Activated gamma-delta T cell treated with anti-CD3 and anti-CD28 coated beads, Interleukin-2, amount 50 U/mL, for 16 hours (primary cell): ENCODE measurements around the gene RIMKLA.

Source experiments
- DNase-seq: peaks from one replicate; pipeline ENCODE4 v3.0.0-alpha.2; 2020; ENCODE audit warnings: low read depth

Gene RIMKLA, protein sequence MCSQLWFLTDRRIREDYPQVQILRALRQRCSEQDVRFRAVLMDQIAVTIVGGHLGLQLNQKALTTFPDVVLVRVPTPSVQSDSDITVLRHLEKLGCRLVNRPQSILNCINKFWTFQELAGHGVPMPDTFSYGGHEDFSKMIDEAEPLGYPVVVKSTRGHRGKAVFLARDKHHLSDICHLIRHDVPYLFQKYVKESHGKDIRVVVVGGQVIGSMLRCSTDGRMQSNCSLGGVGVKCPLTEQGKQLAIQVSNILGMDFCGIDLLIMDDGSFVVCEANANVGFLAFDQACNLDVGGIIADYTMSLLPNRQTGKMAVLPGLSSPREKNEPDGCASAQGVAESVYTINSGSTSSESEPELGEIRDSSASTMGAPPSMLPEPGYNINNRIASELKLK

DNA sequence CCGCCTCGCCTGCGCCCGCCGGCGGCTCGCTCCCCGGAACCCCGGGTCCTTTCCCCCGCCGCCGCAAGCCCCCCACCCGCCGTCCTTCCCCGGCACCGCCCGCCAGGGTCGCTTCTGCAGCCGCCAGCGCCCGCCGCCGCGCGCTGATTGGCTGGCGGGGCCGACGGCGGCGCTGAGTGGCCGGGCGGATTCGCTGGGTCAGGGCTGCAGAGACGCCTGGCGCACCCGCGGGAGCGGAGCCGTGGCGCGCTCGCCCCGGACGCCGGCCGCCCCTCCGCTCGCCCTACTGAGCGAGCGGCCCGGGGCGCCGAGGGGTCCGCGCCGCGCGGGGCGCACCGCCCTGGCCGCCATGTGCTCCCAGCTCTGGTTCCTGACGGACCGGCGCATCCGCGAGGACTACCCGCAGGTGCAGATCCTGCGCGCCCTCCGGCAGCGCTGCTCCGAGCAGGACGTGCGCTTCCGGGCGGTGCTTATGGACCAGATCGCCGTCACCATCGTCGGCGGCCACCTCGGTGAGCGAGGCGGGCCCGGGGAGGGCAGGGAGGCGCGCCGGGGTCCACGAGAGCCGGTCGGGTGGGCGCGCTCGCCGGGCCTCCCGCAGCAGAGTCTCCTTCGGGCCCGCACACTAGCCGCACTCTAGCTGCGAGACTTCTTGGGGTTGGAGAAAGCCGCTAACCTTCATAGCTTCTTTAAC is at the start of gene RIMKLA:
Gene RIMKLA (plus strand): TSS at position 207 of the 694 bp plus-strand sequence. CDS start 143 bp downstream, at position 350.
- DNase-seq, result peak; percentile 14

DNA sequence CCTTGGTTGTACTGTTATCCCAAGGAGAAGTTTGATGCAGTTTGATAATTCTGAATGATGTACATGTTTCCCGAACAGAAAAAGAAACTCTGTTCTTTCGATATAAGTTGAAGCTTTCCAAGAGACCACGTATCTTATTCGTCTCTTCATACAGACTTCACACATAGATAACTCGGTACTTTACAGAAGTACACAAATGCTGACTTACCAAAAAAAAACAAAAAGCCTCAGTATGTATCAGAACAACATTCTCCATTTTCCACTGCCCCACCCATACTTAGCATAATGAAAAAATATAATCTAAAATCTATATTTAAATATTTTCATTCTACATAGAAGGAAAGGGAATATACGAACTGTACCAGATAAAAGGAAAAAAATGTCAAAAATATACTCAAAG is 47.7 kb upstream of the RIMKLA start:
- DNase-seq, result no peak

DNA sequence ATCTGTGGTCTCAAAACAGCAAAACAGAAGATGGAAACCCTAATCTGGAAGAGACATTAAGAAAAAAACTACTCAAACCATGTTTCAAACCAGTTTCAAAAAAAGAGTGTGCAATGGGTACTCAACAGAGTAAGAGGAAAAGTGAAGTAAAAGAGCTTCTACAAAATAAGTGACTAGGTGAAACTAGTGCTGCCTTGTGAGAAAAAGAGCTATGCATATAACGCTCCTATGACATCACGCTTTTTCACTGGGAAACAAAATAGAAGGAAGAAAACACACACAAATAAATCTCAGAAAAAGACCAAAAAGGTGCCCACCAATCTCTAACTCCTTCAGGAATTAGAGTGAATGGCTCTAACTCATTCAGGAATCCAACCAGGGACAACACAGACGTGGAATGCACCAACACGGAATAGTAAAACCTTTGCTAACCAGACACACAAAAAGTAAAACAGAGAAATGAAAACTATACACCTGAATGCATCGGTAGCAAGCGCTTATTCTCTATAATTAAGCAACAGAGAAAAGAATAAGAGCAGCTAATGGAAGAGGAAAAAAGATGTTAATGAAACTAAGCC is 46.8 kb upstream of the RIMKLA start:
- DNase-seq, result no peak

DNA sequence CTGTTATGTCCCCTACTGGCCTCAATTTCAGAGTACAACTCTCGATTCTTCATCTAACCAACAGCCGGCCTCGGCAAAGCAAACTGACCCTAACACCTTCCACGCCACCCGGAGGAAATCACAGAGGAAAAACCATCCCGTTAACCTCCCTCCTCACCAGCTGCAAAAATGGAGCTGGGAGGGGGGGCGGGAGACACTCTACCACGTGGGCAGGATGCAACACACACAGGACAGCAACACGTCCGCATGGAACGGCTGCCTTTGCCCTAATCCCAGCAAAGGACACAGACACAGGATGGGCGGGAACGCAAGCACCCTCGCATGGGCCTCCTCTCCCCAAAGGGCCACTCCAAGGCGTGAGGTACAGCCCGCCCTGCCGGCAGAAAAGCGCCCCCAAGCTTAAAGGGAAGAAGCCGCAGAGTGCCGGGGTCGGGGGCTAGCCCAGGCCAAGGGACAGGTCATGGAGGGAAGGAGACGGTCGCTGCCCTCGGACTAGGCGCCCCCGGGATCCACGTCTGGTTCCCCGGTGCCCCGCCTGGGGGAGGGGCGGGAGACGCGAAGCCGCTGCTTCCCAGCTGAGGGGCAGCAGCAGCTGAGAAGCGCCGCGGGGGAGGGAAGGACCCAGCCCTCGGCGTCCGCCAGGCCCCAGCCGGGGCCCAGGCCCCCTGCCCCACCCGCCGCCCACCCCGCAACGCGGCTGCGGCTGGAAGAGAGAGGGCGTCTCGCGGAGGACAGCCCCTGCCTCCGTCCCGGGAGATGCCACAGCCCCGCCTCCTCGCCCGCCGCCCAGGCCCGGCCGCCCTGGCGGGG is 46.1 kb upstream of the RIMKLA start:
- DNase-seq, result peak; percentile 1

DNA sequence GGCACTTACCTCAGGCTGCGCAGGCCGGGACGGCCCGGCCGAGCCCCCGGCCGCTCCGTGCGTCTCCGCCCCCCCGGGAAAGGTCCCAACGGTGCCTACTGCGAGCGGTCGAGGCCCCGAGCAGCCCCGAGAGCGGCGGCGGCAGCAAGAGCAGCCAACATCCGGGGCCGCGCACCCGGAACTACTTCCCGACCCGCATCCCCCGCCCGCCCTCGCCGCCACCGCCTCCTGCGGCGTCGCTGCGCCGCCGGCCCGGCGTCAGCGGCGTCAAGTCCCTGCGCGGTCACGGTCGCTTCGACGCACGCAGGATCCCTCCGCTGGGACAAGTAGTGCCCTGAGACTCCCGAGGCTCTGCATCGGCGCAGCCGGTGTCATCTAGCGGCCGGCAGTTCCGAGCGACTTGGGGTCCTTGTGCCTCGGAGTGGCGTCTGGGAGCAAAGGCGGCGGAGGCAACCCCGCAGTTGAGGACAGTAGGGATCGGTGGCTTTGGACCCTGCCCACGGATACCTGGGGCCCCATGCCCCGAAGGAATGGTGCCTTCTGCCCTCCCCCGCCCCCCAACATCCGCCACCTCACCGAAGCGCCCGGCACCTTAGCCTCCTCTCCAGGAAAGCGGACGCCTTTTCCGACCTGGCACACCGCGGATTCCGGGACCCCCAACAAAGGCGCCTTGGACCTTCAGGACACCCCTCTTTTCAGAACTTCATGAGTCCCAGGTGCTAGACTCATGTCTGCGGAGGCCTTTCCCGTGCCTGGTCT is 45.4 kb upstream of the RIMKLA start, which contains the start of gene FOXJ3:
Gene FOXJ3 (minus strand): TSS at position 186 of the 759 bp plus-strand sequence. CDS start 24,142 bp downstream, outside the sequence.
- DNase-seq, result peak; percentile 88

DNA sequence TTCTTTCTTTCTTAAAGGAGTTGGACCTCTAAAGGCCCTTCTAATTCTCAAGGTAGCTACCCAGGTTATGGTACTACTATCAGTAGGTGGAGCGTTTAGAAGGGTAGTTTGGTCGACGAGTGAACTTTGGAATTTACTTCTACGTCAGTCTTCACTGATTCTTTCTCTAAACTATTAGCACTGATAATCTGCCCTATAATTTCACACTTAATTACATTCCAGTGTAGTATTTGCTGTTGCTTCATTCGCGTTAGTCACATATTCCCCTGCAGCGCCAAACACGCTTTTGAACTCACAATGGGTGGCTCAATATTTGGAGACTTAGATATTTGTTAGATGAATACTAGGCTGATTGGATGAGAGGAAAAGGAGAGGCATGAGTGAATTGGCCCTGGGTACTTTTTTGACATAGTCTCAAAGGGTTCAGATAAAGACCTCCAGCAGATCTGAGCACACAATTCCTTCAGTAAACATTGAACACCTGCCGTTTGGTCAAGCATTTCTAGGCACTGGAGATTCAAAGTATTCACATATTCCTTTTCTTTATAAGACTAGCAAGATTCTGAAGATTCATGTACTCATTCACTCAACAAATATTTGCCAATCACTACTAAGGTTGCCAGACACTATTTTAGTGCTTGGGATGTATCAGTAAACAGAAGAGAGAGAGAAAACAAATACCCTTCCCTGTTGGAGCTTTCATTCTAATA is 44.6 kb upstream of the RIMKLA start:
- no peak for DNase-seq

DNA sequence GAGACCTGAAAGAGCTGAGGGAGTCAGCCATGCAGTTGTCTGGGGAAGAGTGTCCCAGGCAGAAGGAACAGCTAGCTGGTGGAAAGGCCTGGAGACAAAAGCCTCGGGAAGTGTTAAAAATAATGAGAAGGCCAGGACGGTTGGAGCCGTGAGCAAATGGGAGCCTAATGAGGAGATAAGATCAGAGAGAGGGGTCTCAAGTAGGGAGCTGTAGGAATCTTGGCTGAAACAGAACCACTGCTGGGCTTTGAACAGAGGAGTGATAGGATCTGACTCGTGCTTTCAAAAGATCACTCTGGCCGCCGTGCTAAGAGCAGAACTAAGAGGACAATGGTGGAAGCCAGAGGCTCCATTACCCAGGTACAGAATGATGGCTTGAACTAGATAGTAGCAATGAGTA is 43.6 kb upstream of the RIMKLA start:
- DNase-seq, result no peak

DNA sequence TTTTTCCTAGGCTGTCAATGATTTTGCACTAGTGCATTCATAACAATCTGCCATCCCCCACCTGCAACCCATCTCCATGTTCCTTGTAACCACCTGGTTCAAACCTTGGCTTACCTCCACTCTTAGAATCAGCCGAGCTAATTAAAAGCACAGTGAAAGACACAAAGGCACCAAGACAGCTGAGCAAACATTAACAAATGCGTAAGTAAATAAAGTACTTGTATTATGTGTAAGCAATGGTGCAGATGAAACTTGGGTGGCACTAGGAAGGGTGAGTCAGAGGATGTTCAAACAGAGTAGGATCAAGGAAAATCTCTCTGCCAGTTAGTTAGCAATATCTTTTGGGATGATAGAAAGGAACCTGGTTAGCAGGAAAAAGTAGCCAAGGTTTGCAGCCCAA is 40.5 kb upstream of the RIMKLA start:
- DNase-seq, result no peak

DNA sequence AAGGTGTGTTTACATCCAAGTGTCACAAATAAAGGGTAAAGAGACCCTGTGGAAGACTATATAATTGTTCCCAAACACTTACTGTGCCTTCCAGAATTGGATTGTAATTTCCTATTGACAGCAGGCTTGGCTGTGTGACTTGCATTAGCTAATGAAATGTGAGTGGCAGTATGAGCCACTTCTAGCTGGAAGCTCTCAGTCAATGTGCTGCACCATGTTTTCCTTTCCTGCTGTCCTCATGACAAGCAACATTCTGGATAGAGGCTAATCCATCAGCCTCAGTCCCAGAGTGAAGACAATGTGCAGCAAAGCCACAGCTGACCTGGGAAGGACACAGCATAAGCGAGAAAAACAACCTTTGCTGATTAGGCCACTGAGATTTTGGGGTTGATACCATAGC is 39.7 kb upstream of the RIMKLA start:
- no peak for DNase-seq

DNA sequence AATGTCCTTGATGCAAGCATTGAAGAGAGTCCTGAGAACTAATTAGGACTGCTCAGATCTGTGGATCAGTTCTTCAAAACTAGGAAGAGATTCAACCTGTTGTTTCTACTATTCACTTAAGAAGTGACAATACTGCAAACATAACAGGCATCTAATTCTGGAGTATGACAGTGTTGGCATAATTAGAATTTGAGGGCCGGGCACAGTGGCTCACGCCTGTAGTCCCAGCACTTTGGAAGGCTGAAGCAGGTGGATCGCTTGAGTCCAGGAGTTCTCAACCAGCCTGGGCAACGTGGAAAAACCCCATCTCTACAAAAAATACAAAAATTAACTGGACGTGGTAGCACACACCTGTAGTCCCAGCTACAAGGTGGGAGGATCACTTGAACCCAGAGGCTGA is 37.5 kb upstream of the RIMKLA start:
- no peak for DNase-seq

DNA sequence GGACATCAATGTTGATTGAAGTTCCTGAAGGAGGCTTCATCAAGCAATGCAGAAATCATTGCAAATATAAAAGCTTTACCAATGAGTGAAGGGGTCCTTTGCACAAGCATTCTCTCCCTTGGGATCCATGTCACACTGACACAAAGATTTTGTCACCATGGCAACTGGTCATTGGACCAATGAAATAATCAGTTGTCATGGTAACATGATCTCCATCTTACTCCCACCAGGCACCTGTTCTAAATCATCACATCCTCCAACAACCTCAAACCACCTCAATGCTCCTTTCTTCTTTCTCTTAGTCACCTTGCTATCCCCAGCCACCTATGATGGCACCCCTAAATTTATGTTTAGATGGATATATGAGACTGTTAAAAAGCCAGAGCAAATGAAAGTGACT is 32.1 kb upstream of the RIMKLA start:
- DNase-seq, result no peak

DNA sequence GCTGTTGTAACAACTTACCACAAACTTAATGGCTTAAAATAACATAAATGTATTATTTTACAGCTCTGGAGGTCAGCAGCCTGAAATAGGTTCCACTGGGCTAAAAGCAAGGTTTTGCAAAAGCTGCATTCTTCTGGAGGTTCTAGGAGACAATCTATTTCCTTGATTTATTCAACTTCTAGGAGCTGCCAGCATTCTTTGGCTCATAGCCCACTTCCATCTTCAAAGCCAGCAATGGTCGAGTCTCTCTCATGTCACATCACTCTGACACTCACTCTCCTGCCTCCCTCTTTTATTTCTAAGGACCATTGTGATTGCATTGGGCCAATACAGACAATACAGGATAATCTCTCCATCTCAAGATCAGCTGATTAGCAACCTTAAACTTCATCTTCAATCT is 30.5 kb upstream of the RIMKLA start:
- no peak for DNase-seq

DNA sequence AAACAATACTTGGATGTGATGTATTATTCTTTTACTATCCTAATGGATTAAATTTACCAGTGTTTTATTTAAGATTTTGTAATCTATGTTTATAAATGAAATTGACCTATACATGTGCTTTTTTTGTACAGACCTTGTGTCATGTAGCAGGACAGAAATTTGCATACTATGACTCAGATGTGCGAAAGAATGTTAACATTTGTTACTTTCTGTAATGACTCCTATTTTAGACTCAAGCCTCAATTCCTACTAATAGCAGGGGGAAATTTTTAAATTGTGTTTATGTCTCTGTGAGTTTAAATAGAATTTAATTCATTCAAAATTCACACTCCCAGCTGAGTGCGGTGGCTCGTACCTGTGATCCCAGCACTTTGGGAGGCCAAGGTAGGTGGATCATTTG is 21.8 kb upstream of the RIMKLA start:
- DNase-seq, result no peak

DNA sequence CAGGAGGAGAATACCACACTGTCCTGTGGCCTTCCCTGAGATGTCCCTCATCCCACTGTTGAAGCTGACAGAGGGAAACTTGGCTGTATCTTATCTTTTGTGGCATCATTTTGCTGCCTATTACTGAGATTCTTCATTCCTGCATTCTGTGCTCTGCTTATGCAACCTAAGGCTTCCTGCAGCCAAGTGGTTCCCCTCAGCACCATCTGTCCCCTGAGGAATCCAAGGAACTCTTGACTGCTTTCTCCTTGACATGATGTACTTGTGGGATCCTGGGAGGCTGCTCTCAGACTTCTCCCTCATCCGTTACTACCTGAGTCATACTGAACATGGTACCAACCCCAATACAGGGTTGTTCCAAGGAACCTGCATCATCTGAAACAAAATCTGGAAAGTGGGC is 21.1 kb upstream of the RIMKLA start:
- no peak for DNase-seq

DNA sequence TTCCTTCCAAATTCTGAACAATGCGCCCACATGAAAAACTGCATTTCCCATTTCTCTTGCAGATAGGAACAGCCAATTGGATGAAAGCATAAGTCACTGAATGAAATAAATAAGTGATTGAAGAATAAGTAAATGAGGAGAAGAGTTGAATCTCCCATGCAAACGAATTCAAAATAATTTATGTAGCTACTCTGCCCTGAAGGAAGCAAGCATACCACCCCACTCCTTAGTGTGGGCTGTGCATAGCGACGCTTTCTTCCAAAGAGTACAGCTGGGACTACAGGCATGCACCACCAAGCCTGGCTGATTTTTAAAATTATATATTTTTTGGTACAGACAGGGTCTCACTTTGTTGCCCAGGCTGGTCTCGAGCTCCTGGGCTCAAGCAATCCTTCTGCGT is 16.5 kb upstream of the RIMKLA start:
- DNase-seq, result no peak

DNA sequence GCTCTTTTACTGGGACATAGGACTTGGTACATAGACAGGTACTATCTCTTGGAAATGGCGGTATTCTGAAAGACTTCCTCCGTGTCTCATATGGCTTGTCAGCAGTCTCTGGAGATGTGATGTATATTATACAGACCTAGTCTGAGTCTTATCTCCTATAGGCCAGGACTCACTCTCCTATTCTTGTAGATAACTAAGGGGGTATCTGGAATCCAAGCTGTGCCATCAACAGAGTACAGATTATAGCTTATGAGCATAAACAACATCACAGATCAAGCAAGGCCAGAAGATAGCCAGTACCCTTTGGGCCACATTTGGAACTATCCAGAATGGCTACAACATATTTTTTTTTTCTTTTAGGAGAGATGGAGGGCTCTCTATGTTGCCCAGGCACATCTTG is 16.1 kb upstream of the RIMKLA start:
- DNase-seq, result no peak

DNA sequence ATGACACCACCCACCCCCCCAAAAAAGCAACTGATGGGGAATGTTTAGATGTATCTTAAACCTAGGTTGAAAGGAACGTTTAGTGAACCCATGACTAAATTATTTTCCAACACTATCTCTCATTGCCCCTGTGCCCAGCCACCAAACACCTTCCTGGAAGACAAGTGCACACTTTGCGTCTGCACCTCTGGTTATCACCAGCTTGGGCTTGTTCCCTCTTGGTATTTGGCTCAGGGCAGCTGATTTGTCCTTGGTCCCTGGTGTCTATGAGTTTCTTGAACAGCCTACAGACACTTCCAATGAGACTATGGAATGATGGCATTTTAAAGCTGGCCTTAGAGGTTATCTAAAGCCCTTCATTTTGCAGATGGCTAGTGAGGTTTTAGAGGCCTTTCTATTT is 15.5 kb upstream of the RIMKLA start:
- DNase-seq, result no peak

DNA sequence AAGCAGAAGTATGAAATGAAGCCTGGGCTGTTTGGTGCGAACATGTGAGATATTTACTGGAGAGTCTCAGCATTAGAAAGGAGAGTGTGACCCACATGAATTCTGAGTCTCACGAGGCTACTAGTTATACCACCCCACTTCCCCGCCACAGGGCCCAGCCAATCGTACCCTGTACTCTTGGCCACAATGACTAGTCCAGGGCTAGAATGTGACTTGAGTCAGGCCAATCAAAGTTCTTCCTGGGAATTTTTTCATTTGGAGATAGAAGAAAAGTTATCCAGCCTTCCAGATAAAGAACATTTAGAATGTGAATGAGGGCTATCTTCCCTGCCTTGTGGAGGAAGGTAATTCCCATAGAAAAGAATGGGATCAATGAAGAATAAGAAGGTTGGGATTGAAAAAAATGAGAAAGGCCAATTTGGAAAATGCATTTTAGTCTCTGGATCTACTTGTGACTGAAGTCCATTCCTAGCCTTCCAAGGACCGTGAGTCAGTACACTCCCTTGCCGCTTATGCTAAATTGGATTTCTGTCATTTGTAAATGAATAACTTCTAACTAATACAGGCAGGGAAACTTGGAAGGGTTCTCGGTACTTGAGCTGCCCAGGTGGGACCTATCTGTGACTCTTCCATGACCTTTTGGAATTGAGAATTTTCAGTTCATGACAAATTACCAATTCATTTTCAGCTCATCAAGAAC is 12.3 kb upstream of the RIMKLA start:
- DNase-seq, result no peak

DNA sequence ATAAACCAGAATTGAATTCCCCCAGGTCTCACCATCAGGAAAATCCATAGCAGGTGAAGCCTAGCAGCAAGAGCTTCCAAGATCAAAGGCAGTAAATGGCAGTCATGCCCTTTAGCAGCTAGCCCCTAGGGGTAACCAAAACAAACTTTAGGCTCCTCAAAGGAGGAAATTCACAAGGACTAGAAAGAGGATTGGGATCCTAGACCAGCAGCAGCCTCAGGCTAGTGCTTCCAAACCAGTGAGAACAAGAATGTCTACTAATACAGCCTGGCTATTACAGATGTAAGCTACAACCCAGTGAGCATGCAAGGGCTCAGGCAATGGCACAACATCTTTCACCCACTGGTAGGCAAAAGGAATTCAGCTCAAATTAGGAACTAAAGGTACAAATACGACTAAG is 11.1 kb upstream of the RIMKLA start:
- no peak for DNase-seq

DNA sequence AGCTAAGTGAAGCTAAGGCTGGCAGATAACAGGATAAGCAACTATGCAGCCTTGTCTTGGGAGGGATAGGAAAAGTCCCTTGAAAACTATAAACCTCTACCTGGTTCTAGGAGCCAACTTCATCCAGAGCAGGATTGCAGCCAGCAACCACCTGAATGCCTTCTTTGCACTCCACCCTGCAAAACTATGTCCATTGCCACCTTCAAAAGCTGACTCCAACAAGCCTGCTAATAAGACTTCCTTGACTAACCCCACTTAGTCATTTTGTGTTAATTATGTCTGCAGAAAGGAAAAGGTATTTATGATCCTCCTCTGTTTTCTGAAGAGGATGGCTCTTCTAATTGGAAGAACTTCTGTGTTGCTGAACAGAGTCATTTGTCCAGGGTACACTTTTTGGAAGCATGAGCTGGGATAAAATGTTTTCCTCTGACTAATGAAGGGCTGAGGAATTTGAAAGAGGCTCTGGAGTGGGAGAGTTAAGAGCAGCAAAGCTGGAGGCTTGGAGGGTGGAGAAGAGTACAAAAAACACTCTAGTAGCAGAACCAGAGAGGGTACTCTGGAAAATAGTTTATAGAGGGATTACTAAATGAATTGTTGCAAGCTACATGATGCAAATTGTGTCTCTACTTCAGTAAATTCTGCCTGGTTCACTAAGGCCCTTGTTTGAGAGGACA is 9.6 kb upstream of the RIMKLA start:
- DNase-seq, result no peak
